GM13976 (cell line): ENCODE measurements around the gene NEMF.
"Not testable (repeated sequence)": the region's sequence is repeated elsewhere in the genome, so short reads cannot be mapped to it uniquely, and the experiment has no call there.

Experiments
- DNase-seq: peaks from one replicate; pipeline ENCODE4 v3.0.0; 2012; ENCODE audit warnings: low spot score
- CTCF ChIP-seq: IDR thresholded peaks from 2 replicates; pipeline ENCODE4 v1.5.1; 2012; ENCODE audit warnings: borderline replicate concordance, mild to moderate bottlenecking; ENCODE audit not compliant: insufficient read depth; ENCODE audit errors: extremely low read depth, missing control alignments, control extremely low read depth
- in situ Hi-C: fragments of 300-500 bp; cut with MboI; formaldehyde crosslinking; loops from one replicate; pipeline ENCODE4 v1.12.0; 2022; ENCODE audit warnings: low sequenced_read_pairs, mixed read lengths, inconsistent platforms; ENCODE audit not compliant: unreplicated experiment

The NEMF gene

GRCh38 chr14:49745191-49745590, 107.4 kb downstream of the NEMF start:
- no peak for DNase-seq
- in situ Hi-C loops, result no loop called here
- no peak for TF ChIP-seq CTCF

GRCh38 chr14:49735669-49736068, 116.9 kb downstream of the NEMF start:
- in situ Hi-C loops, result not testable (repeated sequence)

GRCh38 chr14:49733836-49734235, 118.8 kb downstream of the NEMF start:
- no peak for TF ChIP-seq CTCF
- in situ Hi-C loops, result no loop called here
- DNase-seq, result no peak

More at GRCh38 chr14:49735669-49736068, 116.9 kb downstream of the NEMF start:
- DNase-seq, result not testable (repeated sequence)

- no peak for DNase-seq
- in situ Hi-C loops, result no loop called here
- TF ChIP-seq CTCF, result no peak
Observed at GRCh38 chr14:49732896-49733295, 119.7 kb downstream of the NEMF start.
